ENCODE results near the gene CFAP206. TPM values are rescaled to one million over a fixed set of nuclear protein-coding genes. Genes with fewer than 3 reads are reported as not detected.

Gene CFAP206
- total RNA-seq, 4 donors from 2014 or later = 0.23 to 0.47 TPM; not detected in 2

DNA sequence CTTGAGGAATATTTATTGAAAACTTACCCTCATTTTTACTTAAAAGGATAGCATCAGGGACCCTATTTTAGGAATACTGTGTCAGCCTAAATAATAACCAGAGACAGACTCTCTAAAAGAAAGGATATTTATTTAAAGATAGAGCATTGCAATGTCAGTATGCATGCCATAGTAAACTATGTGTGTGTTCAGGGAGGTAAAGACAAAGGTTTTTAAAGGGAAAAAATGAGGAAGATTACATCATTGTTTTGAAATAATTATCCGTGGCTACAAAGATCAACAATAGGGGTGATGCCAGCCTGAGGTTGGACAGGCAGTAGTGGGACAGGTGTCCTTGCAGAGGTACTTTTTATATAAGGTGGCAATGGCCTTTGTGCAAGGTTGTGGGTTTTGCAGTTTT is 23.7 kb upstream of the CFAP206 start:
- 40 to 63% methylated on average over 1 of the region's 1 CpG for WGBS, 2 donors (ENCODE audit: low coverage in 1 of 2)
- no peaks in the 10 kb centered on the region for H3K27me3 ChIP-seq
- H3K36me3 ChIP-seq = no peaks in the 10 kb centered on the region
- TF ChIP-seq CTCF (IDR thresholded peaks at IDR 0.05) (no peak), POLR2A (IDR thresholded peaks at IDR 0.05) (no peak), EP300 (IDR thresholded peaks at IDR 0.05) (no peak), POLR2AphosphoS5 (IDR thresholded peaks at IDR 0.05) (no peak)
- H3K9me3 ChIP-seq = no peaks in the 10 kb centered on the region
- H3K4me3 ChIP-seq = no peak overlapping the region
- H3K27ac ChIP-seq = no peak overlapping the region
- ATAC-seq = no peak
- H3K4me1 ChIP-seq = no peaks in the 10 kb centered on the region

DNA sequence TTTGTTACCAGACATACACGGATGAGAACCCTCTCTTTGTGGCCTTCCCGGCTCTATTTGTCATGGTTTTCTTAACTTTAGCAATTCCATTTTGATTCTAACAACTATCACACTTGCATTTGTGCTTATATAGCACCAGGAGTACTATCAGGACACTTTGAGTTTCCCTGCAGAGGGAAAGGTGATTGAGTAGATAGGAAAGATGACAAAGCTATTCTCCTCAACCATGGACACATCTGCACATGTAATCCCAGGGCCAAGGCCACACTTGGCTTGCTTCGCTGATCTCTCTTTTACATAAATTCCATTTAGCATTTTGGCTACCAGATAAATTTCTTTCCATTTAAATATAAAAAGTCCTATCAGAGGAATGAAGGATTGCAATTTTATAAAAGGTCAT is 23.3 kb upstream of the CFAP206 start:
- no peak for ATAC-seq
- 79 to 96% methylated on average over 2 to 3 of the region's 3 CpGs for WGBS, 2 donors (ENCODE audit: low coverage in 1 of 2)
- TF ChIP-seq POLR2A (IDR thresholded peaks at IDR 0.05) (no peak), POLR2AphosphoS5 (IDR thresholded peaks at IDR 0.05) (no peak), CTCF (IDR thresholded peaks at IDR 0.05) (no peak)

GRCh38 chr6:87391334-87391733 is 16.4 kb upstream of the CFAP206 start:
- no peaks in the 10 kb centered on the region for H3K27me3 ChIP-seq
- H3K9me3 ChIP-seq = no peaks in the 10 kb centered on the region
- no peak for ATAC-seq
- TF ChIP-seq POLR2A (IDR thresholded peaks at IDR 0.05) (no peak), EP300 (IDR thresholded peaks at IDR 0.05) (no peak), CTCF (IDR thresholded peaks at IDR 0.05) (no peak), POLR2AphosphoS5 (IDR thresholded peaks at IDR 0.05) (no peak)
- H3K4me1 ChIP-seq = no peaks in the 10 kb centered on the region
- WGBS, 2 donors (ENCODE audit: low coverage in 1 of 2) = 60 to 67% methylated on average over 3 of the region's 3 CpGs
- no peaks in the 10 kb centered on the region for H3K36me3 ChIP-seq
- H3K4me3 ChIP-seq = no peak overlapping the region
- no peak overlapping the region for H3K27ac ChIP-seq

More for the DNA sequence above, 23.3 kb upstream of the CFAP206 start:
- H3K4me3 ChIP-seq = no peak overlapping the region
- H3K9me3 ChIP-seq = no peaks in the 10 kb centered on the region
- H3K4me1 ChIP-seq = no peaks in the 10 kb centered on the region
- H3K36me3 ChIP-seq = no peaks in the 10 kb centered on the region
- no peak overlapping the region for H3K27ac ChIP-seq
- H3K27me3 ChIP-seq = no peaks in the 10 kb centered on the region

DNA sequence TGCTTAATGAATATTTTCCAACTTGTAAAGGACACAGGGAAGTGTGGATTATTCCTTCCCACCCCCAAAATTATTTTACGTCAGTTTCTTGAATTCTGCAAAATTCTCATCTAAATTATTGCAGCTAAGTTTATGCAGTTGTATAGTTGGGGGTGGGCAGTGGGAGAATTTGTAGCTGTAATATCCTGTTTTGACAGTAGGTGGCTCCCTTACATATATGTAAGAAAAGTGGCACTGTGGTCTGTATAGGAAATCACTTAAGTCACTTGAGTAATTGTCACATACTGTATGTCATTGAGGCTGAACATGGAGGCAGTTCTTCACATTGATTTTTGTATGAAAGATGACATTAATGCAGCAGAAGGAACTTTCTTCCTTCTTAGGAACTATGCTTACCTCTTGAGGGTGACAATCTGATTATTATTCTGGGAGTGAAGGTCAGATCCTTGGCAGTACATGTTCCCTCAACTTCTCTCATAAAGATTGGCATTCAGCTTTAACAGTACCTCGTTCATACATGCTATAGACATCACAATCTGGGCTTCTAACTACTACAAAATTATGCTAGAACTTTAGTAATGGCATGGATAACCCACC is 14.6 kb upstream of the CFAP206 start:
- Histone ChIP-seq H3K36me3 (no peaks in the 10 kb centered on the region), H3K4me1 (no peaks in the 10 kb centered on the region), H3K27ac (no peak overlapping the region), H3K27me3 (no peaks in the 10 kb centered on the region), H3K4me3 (no peak overlapping the region), H3K9me3 (no peaks in the 10 kb centered on the region)
- 0 to 5% methylated on average over 2 of the region's 2 CpGs for WGBS, 2 donors (ENCODE audit: low coverage in 1 of 2)
- TF ChIP-seq CTCF (IDR thresholded peaks at IDR 0.05) (peak; percentile 45 to 79 (median 74)), POLR2A (IDR thresholded peaks at IDR 0.05) (no peak)
- no peak for ATAC-seq

GRCh38 chr6:87395431-87395830 is 12.3 kb upstream of the CFAP206 start:
- Histone ChIP-seq H3K4me1 (no peaks in the 10 kb centered on the region), H3K27ac (no peak overlapping the region), H3K9me3 (no peaks in the 10 kb centered on the region), H3K27me3 (no peaks in the 10 kb centered on the region), H3K36me3 (no peaks in the 10 kb centered on the region), H3K4me3 (no peak overlapping the region)
- TF ChIP-seq CTCF (IDR thresholded peaks at IDR 0.05) = no peak
- no peak for TF ChIP-seq POLR2AphosphoS5 (IDR thresholded peaks at IDR 0.05)
- TF ChIP-seq POLR2A (IDR thresholded peaks at IDR 0.05) = no peak
- TF ChIP-seq EP300 (IDR thresholded peaks at IDR 0.05) = no peak
- 63 to 77% methylated on average over 2 of the region's 2 CpGs for WGBS, 2 donors (ENCODE audit: low coverage in 1 of 2)
- no peak for ATAC-seq

Measured in gastroesophageal sphincter (tissue), 4 donors.